Dermis blood vessel endothelial cell (primary cell): ENCODE measurements around the gene LAG3. TPM values are rescaled to one million over a fixed set of nuclear protein-coding genes. Genes with fewer than 3 reads are reported as not detected.
"Not testable (repeated sequence)": the region's sequence is repeated elsewhere in the genome, so short reads cannot be mapped to it uniquely, and the experiment has no call there.

ENCODE experiments used
- DNase-seq: peaks from one replicate; pipeline ENCODE4 v3.0.0; 2010
- total RNA-seq: library from RNA; depleted of rRNA; stranded (reverse); fragments of >200 nt; gene quantifications from 2 replicates; pipeline ENCODE4 v1.2.3, GENCODE V29; 2014

The LAG3 gene
- under 0.01 and 0.05 TPM in 2 replicates for total RNA-seq

DNA sequence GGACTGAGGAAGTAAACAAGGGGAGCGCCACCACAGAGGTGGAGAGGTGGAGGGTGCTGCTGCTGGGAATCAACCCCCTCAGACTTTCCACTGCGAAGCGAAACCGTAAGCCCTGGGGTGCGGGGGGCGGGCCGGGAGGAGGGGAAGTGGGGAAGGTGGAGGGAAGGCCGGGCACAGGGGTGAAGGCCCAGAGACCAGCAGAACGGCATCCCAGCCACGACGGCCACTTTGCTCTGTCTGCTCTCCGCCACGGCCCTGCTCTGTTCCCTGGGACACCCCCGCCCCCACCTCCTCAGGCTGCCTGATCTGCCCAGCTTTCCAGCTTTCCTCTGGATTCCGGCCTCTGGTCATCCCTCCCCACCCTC is at the start of gene LAG3:
Gene LAG3 (plus strand): TSS at position 190 of the 365 bp plus-strand sequence. CDS start 333 bp downstream, outside the sequence.
- no peak for DNase-seq

DNA sequence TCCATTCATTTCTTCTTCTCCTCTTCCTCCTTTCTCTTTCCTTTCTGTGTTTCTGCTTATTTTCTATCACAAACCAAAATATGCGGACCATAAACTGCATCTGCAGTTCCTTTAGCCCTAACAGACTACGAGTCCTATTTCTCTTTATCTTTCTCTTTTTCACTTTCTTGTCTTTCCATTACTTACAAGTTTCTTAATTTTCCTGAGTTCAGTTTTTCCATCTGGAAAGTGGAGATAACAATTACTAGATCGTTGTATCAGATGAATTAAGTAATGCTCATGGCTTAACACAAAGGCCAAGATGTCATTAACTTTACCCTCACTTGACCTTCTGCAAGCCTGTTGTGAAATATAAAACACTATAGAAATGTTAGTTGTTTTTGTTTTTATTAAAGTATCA is 49.5 kb upstream of the LAG3 start:
- no peak for DNase-seq

DNA sequence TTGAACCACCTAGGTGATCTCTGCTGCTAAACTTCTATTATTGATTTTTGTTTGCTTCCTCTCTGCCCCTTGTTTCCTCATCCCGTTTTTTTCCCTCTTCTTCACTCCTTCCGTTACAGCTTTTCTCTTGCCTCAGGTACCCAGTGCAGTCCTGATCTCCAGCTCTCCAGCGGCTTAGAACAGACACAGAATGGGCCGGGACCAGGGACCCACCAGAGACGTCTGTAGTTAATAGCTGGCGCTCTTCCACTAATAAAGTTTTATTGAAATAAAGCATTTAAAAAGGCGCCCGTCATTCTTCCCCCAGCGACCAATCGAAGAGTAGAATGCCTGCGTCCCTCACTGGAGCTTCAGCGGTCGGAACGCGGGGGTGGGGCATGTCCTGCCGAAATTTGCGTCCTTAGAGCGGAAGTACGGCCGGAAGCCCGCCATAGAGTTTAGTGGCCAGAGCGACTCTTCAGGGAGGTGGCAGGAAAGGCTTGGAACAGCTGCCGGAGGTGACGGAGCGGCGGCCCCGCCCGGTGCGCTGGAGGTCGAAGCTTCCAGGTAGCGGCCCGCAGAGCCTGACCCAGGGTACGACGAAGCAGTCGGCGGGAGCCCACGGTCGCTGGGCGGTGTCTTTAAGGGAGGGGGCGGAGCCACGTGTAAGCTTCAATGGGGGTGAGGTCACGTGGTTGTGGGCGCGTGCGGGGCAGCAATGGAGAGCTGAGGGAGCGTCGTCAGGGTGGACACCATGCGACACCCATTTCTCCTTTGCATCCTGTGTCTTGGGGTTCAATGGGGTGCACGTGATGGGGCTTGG is 48.5 kb upstream of the LAG3 start, which contains the start of gene COPS7A:
Gene COPS7A (plus strand): TSS at position 440 of the 802 bp plus-strand sequence. CDS start 611 bp downstream, outside the sequence.
- peak; percentile 99 for DNase-seq

DNA sequence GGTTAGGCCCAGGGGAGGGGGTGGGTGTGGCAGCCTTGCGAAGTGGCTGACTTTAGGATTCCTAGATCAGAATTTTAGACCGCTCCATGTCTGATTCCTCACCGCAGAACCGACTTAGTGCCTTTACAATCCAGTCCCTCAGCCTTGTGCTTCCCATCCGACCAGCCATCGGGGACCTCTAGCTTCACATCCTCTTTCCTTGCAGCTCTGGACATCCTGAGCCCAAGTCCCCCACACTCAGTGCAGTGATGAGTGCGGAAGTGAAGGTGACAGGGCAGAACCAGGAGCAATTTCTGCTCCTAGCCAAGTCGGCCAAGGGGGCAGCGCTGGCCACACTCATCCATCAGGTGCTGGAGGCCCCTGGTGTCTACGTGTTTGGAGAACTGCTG is 47.9 kb upstream of the LAG3 start:
- peak; percentile 43 for DNase-seq

DNA sequence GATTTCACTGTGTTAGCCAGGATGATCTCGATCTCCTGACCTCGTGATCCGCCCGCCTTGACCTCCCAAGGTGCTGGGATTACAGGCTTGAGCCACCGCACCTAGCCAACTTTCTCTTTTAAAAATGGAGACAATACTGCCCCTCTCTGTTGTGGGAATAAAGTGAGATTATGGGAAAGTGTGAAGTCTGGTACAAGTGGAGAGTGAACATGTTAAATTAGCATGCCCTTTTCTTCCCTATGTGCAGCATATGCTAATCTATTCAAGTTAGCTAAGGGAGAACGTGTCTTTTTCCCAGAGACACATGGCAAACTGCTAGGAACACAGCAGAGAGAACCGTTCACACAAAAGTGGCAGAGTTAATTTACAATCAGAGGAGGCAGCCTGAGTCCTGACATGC is 47.0 kb upstream of the LAG3 start:
- DNase-seq = no peak

DNA sequence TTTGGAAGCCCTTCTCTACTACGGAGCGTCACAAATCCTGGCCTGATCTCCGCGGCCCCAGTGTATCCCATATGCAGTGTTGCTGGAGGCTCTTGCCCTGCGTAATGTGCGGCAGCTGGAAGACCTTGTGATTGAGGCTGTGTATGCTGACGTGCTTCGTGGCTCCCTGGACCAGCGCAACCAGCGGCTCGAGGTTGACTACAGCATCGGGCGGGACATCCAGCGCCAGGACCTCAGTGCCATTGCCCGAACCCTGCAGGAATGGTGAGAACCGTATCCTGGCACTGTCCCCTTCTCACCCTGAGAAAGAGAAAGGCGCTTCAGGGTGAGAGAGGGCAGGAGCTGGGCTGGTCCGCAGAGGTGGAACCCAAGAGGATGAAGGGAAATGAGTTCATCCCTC is 43.1 kb upstream of the LAG3 start:
- DNase-seq = no peak

DNA sequence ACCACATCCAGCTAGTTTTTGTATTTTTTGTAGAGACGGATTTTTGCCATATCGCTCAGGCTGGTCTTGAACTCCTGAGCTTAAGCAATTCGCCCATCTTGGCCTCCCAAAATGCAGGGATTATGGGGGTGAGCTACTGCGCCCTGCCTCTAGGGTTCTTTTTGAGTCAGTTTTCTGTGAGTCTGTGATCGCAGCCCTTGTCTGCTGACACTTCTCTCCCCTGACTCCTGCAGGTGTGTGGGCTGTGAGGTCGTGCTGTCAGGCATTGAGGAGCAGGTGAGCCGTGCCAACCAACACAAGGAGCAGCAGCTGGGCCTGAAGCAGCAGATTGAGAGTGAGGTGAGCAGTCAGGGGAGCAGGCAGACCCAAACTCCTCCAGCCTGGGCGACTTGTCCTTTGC is 42.2 kb upstream of the LAG3 start:
- DNase-seq = no peak

DNA sequence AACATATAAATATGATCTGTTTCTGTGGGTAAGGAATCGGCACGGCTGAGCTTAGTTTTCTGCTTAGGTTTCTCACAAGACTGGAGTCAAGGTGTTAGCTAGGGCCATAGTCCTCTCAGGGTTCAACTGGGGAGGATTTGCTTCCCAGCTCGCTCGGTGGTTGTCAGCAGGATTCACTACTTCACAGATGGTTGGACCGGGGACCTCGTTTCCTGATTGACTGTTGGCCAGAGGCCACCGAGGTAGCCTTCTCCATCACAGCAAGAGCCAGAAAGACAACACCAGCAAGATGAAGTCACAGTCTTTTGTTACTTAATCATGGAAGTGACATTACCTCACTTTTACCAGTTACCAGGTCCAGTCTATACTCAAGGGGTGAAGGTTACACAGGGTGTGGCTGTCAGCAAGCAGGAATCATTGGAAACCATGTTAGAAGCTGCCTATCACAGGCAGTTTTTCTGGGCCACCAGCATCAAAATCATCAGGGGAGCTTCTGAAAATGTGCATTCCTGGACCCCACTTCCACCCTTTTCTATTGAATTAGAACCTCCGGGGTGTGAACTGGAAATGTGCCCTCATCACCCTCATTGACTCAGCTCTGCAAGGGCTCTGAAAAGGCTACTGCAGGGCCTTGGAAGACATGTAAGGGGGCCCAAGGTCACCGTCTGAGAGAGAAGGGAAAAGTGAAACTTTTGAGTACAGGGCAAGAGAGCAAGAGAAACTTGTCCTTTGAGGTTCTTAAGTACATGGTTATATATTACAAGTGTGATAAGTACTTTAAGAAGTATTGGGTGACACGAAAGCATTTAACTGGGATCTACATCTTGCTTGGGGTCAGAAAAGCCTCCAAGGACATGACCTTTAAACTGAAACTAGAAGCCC is 37.6 kb upstream of the LAG3 start:
- DNase-seq = peak; percentile 42

DNA sequence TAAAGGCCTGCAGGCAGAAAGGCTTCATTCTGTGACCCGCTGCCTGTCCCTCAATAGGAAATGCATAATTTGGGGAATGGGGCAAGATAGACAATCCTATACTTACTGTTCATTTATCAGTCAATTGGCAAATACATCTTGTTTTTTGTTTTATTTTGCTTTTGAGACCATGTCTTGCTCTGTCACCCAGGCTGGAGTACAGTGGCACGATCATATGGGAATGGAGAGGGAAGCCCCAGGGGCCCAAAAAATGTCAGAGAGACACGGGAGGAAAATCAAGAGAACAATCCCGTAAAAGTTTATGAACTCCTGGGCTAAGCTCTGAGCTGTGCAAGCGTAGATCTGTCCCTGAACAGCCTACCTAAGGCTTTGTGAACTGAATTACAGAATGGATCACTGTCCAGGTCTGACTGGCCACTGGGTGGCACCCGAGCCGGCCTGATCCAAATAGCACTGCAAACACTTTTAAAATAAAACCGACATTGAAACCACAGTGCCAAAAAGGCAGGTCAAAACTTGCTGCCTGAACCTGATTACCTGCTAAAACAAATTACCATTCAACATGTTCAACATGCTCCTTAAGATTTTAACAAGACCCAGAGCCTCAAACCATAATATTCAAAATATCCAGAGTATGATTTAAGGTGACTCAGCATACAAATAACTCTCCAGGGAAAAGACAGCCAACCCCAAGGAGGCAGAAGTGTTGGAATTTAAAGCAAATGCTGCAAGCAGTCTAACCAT is 36.7 kb upstream of the LAG3 start:
- DNase-seq = peak; percentile 75

DNA sequence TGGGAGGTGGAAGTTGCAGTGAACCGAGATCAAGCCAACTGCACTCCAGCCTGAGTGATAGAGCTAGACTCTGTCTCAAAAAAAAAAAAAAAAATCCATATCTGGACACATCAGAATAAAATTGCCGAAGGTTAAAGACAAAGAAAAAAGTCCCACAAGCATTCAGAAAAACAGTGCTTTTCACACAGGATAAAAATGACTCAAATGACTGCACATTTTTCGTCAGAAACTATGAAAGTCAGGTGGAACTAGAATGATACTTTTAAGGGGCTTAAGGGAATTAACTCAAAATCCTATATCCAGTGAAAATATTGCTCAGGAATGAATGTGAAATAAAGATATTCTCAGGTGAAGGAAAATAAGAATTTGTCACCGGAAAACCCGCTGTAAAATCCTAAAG is 35.6 kb upstream of the LAG3 start:
- DNase-seq = no peak

DNA sequence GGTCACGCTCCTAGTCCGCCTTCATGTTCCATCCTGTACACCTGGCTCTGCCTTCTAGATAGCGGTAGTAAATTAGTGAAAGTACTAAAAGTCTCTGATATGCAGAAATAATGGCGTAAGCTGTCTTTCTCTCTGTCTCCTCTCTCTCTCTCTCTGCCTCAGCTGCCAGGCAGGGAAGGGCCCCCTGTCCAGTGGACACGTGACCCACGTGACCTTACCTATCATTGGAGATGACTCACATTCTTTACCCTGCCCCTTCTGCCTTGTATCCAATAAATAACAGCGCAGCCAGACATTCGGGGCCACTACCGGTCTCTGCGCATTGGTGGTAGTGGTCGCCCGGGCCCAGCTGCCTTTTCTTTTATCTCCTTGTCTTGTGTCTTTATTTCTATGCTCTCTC is 30.2 kb upstream of the LAG3 start:
- not testable (repeated sequence) for DNase-seq

DNA sequence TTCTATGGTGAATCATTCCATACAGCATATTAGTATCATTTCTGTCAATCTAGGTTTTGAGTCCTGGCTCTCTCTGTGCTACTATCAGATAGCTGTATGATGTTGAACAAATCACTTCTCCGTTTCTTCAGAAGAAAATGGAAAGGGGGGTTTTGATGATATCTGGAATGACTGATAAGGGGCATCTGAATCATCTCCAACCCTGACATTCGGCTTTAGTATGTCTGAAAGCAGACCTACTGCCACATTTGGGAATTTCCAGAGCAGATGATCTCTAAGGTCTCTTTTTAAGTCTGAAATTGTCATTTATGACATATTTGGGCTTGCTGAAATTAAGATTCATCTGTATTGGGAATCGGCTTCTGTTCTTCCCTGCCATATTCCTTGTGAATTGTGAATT is 29.5 kb upstream of the LAG3 start:
- DNase-seq = no peak

DNA sequence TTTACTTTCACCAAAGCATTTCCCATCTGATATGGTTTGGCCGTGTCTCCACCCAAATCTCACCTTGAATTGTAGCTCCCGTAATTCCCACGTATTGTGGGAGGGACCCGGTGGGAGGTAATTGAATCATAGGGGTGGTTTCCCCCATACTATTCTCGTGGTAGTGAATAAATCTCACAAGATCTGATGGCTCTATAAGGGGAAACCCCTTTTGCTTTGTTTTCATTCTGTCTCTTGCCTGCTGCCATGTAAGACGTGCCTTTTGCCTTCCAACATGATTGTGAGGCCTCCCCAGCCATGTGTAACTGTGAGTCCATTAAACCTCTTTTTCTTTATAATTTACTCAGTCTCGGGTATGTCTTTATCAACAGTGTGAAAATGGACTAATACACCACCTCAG is 29.0 kb upstream of the LAG3 start:
- not testable (repeated sequence) for DNase-seq

DNA sequence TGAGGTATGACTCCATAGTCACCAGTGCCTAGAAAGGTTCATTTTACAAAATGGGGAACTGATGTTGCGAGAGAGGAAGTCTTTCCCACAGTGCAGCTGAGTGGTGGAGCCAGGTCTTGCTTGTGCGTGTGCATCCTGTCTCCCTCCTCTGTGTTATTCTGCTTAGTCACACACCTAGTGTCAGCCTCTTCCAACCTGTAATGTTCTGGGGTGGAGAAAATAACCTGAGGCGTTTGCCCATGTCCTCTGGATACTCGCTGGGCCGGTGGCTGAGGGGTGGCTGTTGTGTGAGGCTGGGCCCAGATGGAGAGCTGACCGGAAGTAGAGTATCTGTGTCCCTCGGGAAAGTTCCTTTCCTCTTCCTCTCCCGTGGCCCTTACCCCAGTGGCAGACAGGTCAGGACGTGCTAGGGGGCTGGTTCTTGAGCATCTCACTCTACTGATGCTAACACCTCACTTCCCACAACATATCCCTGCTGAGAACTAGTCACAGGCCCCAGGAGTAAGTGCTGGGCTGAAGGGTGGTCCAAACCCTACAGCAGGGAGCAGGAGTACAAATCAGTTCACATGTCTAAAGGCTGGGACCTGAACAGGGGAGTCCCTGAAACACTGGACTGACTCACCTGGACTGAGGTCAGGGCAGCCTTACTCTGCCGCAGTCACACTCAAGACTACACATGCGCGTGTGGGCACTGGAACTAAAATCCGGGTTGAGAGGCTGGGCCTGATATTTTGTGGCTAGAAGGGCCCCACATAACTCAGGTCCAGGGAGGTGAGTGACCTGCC is 26.4 kb upstream of the LAG3 start:
- DNase-seq = peak; percentile 29

DNA sequence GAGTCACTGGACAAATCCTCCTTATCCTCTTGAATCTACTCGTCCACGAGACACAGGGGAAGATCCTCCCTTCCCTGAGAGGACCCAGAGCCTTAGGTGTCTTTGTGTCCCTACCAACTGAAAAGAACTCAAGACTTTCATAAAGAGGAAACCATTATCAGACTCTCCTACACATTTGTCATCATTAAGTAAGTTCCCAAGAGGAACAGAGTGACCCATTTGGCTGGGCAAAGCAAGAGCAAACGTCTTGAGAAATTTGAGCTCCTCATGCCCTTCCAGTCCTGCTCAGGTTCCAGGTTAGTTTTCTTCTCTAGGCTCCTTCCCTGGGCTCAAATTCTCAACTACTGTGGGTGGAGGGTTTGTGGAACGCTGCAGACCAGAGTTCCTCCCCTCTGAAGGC is 25.1 kb upstream of the LAG3 start:
- no peak for DNase-seq

DNA sequence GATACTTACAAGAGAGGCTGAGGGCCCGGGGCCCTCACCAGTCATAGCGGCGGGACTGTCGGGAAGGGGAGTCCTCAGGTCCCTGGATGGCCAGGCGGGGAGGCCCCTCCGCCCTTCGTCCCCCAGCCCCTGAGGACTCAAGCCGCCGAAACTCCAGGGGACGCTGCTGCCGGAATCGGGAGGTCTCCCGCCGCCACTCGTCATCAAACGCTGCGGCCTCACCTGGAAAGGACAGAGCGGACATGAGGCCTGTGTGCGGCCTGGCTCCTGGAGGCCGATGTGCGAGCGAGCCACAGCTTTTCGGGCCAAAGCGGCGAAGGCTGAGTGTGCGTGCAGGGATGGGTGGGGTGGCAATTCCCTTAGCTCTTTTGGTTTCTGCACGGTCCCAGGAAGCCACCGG is 23.6 kb upstream of the LAG3 start:
- DNase-seq = no peak

DNA sequence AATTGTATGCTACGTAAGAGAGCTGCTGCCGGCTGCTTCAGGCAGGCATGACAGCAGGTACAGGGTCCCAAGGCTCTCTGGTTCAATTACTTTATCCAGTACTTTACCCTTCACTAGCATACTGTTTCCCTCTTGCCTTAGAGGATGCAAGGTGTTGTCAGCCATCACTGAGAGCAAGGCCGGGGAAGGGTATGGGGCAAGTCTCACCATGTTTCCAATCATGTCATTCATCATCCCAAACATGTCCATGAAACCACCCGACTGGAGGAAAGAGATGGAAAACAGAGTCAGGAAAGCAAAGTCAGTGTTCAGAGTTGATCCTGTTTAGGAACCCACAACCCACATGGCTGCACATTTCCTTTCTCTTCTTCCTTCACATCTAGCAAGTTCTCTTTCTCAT is 21.8 kb upstream of the LAG3 start:
- no peak for DNase-seq

DNA sequence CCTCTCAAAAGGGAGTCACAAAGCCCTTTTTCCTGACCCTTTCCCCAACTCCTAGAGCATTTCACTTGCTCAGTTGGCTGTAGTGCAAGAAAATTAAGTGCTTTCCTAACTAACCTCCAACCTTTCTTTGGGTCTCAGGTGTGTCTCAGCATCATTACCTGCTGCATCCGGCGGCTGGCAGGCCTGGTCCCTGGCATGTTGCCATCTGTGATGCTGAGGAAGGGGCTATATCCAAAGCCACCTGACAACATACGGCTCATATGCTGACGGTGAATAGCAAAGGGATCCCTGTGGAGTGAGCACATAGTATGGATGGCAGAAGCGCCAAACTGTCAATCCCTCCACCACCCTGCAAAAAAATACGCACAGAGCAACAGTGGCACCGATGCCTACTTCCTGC is 20.6 kb upstream of the LAG3 start:
- DNase-seq = no peak

DNA sequence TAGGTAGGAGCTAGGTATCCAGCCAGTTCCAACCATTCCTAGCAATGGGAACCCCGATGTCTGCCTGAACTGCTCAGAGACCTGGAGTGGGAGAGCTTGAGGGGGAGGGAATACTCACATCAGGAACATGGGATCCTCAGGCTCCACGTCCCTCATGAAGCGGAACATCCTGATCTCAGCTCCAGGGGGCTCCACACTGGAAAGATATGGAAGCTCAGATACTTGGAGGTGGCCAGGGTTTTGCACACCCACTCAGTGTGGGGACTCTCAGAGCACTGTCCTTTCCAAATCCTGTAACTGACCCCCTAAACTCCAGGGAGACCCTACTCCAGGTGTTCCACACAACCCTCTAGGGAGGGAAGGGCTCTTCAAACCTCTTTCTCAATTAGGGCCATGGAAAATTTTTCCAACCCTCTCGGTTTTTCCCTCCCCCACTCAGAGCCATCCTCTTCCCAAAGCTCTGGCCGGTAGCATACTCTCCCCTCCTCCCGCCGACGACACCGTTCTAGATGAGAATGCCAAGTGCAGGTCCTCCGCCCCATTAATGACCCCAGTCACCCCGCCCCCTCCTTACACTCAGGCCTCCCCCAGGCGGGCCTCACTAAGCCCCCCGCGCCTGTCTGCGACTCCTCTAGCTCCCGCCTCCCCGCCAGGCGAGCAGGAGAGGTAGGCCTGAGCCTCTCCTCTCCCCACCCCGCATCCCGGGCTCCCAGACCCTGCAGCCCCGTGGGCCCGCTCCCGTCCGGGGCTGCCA is 20.0 kb upstream of the LAG3 start:
- DNase-seq = peak; percentile 76

DNA sequence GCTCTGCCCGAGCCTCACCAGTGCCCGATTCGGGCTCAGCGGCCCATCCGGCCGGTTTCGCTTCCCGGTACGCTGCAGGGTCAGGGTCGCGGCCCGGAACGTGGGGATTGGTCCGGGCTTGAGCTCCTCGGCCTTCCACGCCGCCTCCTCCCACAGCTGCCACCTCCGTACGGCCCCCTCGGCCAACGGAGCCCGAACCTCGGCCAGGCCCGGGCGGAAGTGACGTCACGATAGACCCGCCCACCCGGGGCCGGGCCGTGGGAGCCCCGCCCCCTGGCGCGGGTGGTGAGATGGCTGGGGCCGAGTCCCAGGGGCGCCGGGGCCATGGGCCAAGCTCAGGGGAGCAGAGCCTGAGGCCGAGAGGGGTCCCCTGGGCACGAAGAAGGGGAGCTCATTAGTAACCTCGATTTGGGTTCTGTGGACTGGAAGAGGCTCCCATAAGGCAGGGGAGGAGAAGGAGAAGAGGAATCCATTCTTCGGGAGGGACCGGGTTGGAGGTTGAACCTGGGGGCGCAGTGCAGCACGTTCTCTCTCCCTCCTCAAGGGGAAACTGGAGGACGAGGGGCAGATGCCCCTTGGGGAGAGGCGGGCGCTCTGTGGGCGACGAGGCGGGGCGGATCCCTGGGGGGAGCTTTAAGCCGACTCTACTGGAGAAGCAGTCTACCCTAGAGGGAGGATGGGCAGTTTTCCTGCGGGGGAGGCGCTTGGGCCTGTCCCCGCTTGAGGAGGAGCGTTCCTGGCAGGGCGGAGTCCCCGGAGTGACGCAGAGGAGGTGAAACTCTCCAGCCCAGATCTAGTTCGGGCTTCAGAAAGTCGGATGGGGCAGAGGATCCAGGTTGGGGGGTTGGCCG is 19.2 kb upstream of the LAG3 start, which contains the start of gene MLF2:
Gene MLF2 (minus strand): TSS at position 221 of the 851 bp plus-strand sequence. CDS start 807 bp downstream, outside the sequence.
- peak; percentile 99 for DNase-seq
